GM19455 (cell line): ENCODE measurements around the gene NME5.
"Not testable (repeated sequence)": the region's sequence is repeated elsewhere in the genome, so short reads cannot be mapped to it uniquely, and the experiment has no call there.

ENCODE experiments used
- ATAC-seq: cut with Tn5 transposase; IDR thresholded peaks from one replicate; pipeline ENCODE4 v1.9.1; 2021; ENCODE audit not compliant: unreplicated experiment

NME5 gene

GRCh38 chr5:138083702-138084101, 55.5 kb downstream of the NME5 start, which contains the start of gene WNT8A:
TSS of gene WNT8A (plus strand) at chr5:138084033. CDS start at chr5:138084128, 95 bp downstream.
- ATAC-seq, result no peak

- no peak for ATAC-seq
Measured at GRCh38 chr5:138082033-138082432, 57.2 kb downstream of the NME5 start.

- no peak for ATAC-seq
Measured at GRCh38 chr5:138078006-138078643, 61.1 kb downstream of the NME5 start.

- no peak for ATAC-seq
Measured at GRCh38 chr5:138077064-138077696, 62.0 kb downstream of the NME5 start.

DNA sequence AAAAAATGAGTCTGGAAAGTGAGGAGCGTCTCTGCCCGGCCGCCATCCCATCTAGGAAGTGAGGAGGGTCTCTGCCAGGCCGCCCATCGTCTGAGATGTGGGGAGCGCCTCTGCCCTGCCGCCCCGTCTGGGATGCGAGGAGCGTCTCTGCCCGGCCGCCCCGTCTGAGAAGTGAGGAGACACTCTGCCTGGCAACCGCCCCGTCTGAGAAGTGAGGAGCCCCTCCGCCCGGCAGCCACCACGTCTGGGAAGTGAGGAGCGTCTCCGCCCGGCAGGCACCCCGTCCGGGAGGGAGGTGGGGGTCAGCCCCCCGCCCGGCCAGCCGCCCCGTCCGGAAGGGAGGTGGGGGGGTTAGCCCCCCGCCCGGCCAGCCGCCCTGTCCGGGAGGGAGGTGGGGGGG, 69.2 kb downstream of the NME5 start:
- not testable (repeated sequence) for ATAC-seq

DNA sequence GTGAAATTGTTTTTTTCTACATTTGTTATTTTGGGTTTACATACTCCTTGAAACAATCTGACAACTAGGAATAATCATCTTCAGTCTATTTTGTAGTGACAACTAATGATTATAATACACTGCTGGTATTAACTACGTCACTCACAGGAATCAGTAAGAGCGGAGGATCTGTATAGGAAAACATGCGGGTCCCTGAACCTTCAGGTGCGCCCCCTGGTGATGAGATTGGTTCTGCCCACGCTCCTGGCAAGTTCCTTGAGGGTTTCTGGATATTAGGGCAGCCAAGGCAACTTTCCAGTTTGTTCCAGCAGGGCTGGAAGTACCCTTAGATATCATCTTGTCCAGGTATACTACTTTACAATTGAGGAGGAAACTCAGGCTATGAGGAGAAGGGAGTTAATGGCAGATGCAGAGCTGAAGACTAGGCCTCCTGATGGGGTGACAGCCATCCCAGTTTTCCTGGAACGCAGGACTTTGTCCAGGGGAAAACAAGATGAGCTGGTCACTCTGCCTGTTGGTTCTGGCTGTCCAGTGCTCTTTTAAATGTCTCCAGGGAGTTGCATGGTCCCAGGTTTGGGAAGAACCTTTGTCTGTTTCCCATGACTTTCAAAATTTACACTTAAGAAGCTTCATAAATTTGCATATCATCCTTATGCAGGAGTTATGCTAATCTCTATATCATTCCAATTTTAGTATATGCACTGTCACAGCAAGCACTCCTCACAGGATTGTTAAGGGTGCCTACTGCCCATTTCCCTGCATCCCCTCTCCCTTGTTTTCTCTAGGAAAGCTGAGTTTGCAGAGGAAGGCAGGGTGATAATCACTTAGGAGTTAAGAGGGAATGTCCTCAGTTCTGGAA, 70.3 kb downstream of the NME5 start:
- ATAC-seq, result no peak

DNA sequence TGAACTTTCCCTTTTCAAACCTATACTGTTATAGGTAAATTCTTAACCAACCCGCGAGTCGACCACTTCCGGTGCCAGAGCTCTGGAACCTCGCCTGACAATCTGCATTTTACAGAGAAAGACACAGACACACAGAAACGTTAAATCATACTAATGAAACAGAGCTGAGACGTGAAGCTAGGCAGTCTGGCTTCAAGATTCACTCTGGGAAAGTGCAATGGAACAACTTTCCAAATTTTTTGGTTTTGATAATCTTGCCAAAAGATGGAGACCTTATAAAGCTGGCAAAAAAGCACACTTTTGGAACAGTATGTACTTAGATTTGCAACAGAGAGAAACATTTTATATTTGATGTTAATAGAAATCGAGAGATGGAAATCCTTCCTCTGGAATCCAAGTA, 71.3 kb downstream of the NME5 start:
- no peak for ATAC-seq
